ENCODE measurements around the gene SINHCAF.

SINHCAF gene

DNA sequence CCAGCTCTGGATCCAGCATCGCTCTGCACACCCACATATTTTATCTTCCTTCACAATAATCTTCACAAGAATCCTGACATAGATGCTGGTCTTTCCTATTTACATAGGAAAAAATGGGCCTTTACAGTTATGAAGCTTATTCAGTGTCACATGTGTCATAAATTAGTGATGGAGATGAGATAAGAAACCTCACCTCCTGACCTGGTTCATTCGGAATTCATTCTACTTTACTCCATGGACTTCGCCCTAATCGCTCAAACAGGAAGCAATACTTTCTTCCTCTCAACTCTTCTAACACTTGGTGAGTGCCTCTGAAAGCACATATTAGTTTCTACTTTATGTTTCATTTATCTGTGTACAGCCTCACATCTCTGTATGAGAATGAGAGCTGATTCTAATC, 12.0 kb upstream of the SINHCAF start:
- no peak for DNase-seq (ENCODE audit: low read depth)
- TF ChIP-seq, protein P1, sequence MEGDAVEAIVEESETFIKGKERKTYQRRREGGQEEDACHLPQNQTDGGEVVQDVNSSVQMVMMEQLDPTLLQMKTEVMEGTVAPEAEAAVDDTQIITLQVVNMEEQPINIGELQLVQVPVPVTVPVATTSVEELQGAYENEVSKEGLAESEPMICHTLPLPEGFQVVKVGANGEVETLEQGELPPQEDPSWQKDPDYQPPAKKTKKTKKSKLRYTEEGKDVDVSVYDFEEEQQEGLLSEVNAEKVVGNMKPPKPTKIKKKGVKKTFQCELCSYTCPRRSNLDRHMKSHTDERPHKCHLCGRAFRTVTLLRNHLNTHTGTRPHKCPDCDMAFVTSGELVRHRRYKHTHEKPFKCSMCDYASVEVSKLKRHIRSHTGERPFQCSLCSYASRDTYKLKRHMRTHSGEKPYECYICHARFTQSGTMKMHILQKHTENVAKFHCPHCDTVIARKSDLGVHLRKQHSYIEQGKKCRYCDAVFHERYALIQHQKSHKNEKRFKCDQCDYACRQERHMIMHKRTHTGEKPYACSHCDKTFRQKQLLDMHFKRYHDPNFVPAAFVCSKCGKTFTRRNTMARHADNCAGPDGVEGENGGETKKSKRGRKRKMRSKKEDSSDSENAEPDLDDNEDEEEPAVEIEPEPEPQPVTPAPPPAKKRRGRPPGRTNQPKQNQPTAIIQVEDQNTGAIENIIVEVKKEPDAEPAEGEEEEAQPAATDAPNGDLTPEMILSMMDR (IDR thresholded peaks at IDR 0.05; ENCODE audit: low read depth, low read length, missing control alignments): no peak
- no peak overlapping the region for H3K4me3 ChIP-seq (ENCODE audit: low read depth, low read length)

DNA sequence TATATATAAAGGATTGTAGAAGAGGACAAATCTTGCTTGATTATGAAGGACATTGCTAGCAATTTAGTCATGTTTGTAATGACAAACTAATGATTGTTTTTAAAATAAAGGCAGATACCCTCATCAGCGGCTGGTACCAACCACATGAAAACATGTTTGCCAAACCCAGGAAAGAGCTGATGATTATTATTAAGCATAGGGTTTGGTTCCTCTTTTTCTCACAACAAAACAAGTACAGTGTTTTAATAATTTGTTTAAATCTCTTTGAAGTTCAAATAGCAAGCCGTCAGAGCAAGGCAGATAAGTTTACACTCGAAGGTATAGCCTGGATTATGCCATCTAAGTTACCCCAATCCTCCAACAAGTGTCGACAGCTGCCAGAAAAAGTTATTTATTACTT, 5.3 kb upstream of the SINHCAF start:
- no peak overlapping the region for H3K4me3 ChIP-seq (ENCODE audit: low read depth, low read length)
- no peak for DNase-seq (ENCODE audit: low read depth)
- TF ChIP-seq, protein P1 (IDR thresholded peaks at IDR 0.05; ENCODE audit: low read depth, low read length, missing control alignments): no peak

DNA sequence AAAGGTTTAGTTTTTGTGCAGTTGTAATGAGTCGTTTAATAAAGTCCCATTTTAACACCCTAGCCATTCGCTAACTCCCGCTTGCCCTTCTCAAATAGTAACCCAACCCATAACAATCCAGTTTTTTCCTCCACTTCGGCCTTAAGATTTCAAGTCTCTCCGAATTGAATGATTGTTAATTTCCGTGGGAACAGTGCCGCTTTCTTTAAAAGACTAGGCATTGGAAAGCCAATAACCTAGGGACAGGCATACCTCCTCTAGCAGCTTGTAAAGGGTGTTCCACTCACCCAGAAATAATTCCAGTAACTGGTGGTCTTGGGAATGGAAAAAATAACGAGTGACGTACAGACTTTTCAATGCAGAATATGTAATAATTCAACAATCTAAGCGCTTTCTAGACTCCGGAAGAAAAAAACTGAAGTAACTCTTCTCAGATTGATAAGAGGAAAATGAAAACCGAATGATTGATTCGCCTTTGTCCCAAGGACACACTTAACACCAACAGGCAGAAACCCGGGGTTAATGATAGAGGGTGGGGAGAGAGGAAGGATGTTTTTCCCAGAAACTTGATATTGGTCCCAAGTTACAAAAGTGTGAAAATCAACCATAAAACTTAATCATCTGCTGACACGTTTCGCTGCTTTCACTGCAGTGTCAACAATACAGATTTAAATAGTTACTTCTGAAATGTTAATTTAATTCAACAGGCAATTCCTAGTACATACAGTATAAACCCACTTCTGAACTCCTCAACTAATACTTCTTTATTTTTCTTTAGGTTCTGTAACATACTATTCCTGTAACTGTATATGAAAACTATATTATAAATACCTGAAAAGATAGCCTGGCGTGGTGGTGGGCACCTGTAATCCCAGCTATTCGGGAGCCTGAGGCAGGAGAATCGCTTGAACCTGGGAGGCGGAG, 1.0 kb upstream of the SINHCAF start:
- TF ChIP-seq, protein P1 (IDR thresholded peaks at IDR 0.05; ENCODE audit: low read depth, low read length, missing control alignments): no peak
- no peak for DNase-seq (ENCODE audit: low read depth)
- H3K4me3 ChIP-seq (ENCODE audit: low read depth, low read length): peak overlapping the region; percentile 90

DNA sequence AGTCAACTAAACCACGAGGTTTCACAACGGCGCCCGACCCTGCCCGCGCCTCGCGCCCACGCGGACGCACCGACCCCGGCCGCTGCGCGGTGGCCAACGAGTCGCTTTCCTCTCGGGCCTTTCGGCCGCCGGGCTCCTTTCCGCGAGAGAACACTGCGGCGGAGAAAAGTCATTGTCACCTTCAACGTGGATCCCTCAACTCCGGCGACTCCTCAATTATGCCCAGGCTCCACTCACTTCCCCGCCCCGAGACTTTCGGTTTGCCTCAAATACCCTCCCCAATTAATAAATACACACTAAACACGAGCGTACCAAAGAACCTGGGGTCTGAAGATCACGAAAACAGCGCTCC, 450 bp downstream of the SINHCAF start:
- no peak for DNase-seq (ENCODE audit: low read depth)
- TF ChIP-seq, protein P1 (IDR thresholded peaks at IDR 0.05; ENCODE audit: low read depth, low read length, missing control alignments): no peak
- H3K4me3 ChIP-seq (ENCODE audit: low read depth, low read length): peak overlapping the region; percentile 90

DNA sequence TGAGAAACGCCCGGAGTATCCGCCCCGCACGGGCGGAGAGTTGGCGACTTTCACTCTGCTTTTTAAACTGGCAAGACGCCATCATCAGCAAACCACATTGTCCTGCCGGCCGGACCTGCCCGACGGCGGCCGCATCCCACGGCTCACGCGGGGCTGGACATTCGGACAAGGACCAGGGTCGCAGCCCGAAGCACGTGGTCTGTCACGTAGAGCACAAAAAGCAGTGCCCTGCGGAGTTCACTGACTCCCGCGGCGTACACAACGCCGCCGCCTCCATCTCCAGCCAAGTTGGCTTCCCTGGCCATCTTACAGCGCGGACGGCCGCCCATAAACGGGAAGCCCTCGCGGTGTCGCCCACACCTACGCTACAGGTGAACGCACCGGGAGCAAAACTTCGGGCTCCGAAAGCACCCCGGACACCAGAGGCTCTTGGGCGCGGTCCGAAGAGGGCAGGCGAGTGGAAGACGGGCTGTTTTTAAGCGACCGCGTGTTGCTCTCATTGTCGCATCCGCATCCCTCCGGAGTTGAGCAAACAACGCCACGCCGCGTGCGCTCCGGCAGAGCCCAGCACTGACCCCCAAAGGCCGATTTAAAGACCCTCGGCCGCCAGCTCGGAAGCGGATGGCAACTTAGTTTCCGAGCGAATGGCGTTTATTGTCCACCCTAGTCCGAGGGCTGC, 966 bp downstream of the SINHCAF start:
- TF ChIP-seq, protein P1 (IDR thresholded peaks at IDR 0.05; ENCODE audit: low read depth, low read length, missing control alignments): no peak
- no peak for DNase-seq (ENCODE audit: low read depth)
- H3K4me3 ChIP-seq (ENCODE audit: low read depth, low read length): peak overlapping the region; percentile 90

DNA sequence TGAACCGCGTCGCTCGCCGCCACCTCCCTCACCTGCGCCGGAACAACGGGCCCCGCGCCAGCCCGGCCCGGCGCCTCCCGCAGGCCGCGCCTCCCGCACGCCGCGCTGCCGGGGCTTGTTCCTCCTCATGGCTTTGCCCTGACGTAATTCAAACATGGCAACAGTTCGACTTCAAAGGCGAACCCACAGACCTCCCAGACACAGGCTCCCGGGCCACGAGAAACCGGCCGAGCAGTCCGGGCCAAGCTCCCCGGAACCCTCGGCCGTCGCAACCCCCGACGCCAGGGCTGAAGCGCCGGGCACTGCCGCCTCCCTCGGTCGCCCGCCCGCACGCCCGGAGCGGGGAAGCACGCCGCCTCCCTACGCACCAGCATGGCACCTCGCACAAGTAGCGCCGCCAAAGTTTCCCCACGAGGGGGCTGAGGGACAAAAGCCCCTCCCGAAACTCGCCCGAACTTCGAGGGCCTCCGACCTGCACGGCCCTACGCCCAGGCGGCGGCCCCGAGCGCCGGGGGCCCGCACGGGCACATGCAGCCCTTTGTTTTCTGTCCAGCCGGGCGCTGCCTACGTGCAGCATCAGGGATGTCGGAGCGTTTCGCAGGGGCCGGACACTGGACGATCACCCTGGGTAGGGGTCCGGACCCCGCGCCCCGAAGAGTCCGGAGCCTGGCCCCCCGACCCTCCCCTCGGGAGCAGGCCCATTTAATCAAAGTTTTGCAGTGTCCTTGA, 1.7 kb downstream of the SINHCAF start:
- peak overlapping the region; percentile 90 for H3K4me3 ChIP-seq (ENCODE audit: low read depth, low read length)
- DNase-seq (ENCODE audit: low read depth): no peak
- TF ChIP-seq, protein P1 (IDR thresholded peaks at IDR 0.05; ENCODE audit: low read depth, low read length, missing control alignments): peak; percentile 31
